OCI-LY3 (cell line): ENCODE measurements around the gene APLP1.
"Not testable (repeated sequence)": the region's sequence is repeated elsewhere in the genome, so short reads cannot be mapped to it uniquely, and the experiment has no call there.

ENCODE experiments used
- H2AFZ ChIP-seq: fragments of 200-600, 300-600 bp; shearing (Covaris generic); 2 replicates; pipeline ENCODE4 v1.6.0; 2014; ENCODE audit warnings: antibody characterized with exemption, low read depth, low read length
- H3K27ac ChIP-seq: fragments of 200-600, 300-600 bp; sonication (generic); 2 replicates; pipeline ENCODE4 v1.5.1; 2014; ENCODE audit warnings: mild to moderate bottlenecking, low read length, moderate library complexity, mixed read lengths
- H3K27me3 ChIP-seq: fragments of 200-600, 300-600 bp; sonication (generic); 2 replicates; pipeline ENCODE4 v1.6.1; 2014; ENCODE audit warnings: low read depth, low read length, mixed read lengths
- H3K36me3 ChIP-seq: fragments of 200-600, 300-600 bp; sonication (generic); replicated peaks from 2 replicates; pipeline ENCODE3; 2014; ENCODE audit warnings: low read depth, low read length, mixed read lengths
- H3K4me1 ChIP-seq: fragments of 300-600, 200-600 bp; sonication (generic); 2 replicates; pipeline ENCODE4 v1.6.1; 2014; ENCODE audit warnings: low read length, mixed read lengths
- H3K4me2 ChIP-seq: fragments of 200-600, 300-600 bp; sonication (generic); 2 replicates; pipeline ENCODE4 v1.6.1; 2014; ENCODE audit warnings: low read length, mixed read lengths
- H3K4me3 ChIP-seq: fragments of 300-600, 200-600 bp; sonication (generic); 2 replicates; pipeline ENCODE4 v1.5.1; 2014; ENCODE audit warnings: antibody characterized with exemption, mild to moderate bottlenecking, low read length, moderate library complexity
- H3K79me2 ChIP-seq: fragments of 300-600, 200-600 bp; shearing (Covaris generic); 2 replicates; pipeline ENCODE4 v1.6.1; 2014; ENCODE audit warnings: mild to moderate bottlenecking, low read length, mixed read lengths
- H3K9ac ChIP-seq: fragments of 300-600, 200-600 bp; shearing (Covaris generic); 2 replicates; pipeline ENCODE4 v1.6.0; 2014; ENCODE audit warnings: mild to moderate bottlenecking, low read length, moderate library complexity
- H3K9me3 ChIP-seq: fragments of 200-600, 300-600 bp; shearing (Covaris generic); 2 replicates; pipeline ENCODE4 v1.6.1; 2014; ENCODE audit warnings: low read length, mixed read lengths; ENCODE audit not compliant: insufficient read depth
- H4K20me1 ChIP-seq: fragments of 200-600, 300-600 bp; sonication (generic); 2 replicates; pipeline ENCODE4 v1.6.1; 2016; ENCODE audit warnings: low read length, mixed read lengths; ENCODE audit not compliant: insufficient read depth
- EZH2phosphoT487 ChIP-seq: fragments of 200-600 bp; shearing (Covaris generic); IDR thresholded peaks from 2 replicates; pipeline ENCODE4 v1.6.1; 2018; ENCODE audit warnings: antibody characterized with exemption, mixed run types, low read depth
- TF ChIP-seq, protein P1 (sequence below): fragments of 200-600, 300-600 bp; sonication (generic); IDR thresholded peaks from 2 replicates; pipeline ENCODE4 v1.5.1; 2014; ENCODE audit warnings: antibody characterized with exemption, low read length, low read depth

APLP1 gene

DNA sequence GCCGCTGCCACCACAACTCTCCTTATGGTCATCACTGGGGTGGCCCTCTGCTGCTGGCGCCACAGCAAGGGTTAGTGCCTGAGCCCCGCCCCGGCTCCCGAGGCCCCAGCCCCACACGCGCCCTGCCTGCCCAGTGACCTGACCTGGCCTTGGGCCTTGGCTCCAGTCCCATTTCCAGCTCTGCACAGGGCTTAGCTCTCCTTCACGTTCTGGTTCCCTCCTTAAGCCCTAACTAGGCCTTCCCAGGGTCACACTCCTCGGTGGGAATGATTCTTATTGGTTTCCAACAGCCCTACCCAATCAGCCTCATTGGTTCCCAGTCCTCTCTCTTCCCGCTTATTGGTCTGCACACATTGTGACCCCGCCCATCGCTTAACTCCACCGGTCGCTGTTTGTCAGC, 5.8 kb upstream of the APLP1 start:
- Histone ChIP-seq H3K9ac (no peak overlapping the region), H2AFZ (no peak overlapping the region), H3K9me3 (no peaks in the 10 kb centered on the region; the same call in 1 of the 2 replicates), H3K4me1 (peaks cover under 1% of the 10 kb centered on the region; the same call in 1 of the 2 replicates), H3K27ac (no peak overlapping the region), H3K79me2 (no peaks in the 10 kb centered on the region), H3K36me3 (peaks cover 3% of the 10 kb centered on the region), H4K20me1 (no peaks in the 10 kb centered on the region), H3K4me2 (no peak overlapping the region), H3K4me3 (no peak overlapping the region), H3K27me3 (no peaks in the 10 kb centered on the region)
- no peak for TF ChIP-seq EZH2phosphoT487
- TF ChIP-seq, protein P1, sequence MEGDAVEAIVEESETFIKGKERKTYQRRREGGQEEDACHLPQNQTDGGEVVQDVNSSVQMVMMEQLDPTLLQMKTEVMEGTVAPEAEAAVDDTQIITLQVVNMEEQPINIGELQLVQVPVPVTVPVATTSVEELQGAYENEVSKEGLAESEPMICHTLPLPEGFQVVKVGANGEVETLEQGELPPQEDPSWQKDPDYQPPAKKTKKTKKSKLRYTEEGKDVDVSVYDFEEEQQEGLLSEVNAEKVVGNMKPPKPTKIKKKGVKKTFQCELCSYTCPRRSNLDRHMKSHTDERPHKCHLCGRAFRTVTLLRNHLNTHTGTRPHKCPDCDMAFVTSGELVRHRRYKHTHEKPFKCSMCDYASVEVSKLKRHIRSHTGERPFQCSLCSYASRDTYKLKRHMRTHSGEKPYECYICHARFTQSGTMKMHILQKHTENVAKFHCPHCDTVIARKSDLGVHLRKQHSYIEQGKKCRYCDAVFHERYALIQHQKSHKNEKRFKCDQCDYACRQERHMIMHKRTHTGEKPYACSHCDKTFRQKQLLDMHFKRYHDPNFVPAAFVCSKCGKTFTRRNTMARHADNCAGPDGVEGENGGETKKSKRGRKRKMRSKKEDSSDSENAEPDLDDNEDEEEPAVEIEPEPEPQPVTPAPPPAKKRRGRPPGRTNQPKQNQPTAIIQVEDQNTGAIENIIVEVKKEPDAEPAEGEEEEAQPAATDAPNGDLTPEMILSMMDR, result no peak

DNA sequence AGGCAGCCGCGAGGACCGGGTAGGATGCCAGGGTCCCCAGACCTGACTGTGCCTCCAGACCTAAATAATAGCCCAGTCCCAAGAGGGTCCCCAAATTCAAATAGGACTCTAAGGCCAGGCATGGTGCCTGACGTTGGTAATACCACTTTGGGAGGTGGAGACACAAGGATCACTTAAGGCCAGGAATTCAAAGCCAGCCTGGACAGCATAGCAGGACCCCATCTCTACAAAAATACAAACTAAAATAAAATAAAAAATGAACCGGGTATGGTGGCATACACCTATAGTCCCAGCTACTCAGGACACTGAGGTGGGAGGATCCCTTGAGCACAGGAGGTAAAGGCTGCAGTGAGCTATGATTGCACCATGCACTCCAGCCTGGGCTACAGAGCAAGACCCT, 5.4 kb upstream of the APLP1 start:
- Histone ChIP-seq H3K4me2 (no peak overlapping the region), H3K36me3 (peaks cover 3% of the 10 kb centered on the region), H3K4me1 (no peaks in the 10 kb centered on the region), H3K4me3 (no peak overlapping the region), H3K27me3 (no peaks in the 10 kb centered on the region), H2AFZ (no peak overlapping the region), H3K27ac (no peak overlapping the region), H3K9ac (no peak overlapping the region), H3K79me2 (no peaks in the 10 kb centered on the region), H3K9me3 (no peaks in the 10 kb centered on the region; the same call in 1 of the 2 replicates), H4K20me1 (no peaks in the 10 kb centered on the region)
- TF ChIP-seq EZH2phosphoT487, result no peak
- TF ChIP-seq, protein P1, result no peak

DNA sequence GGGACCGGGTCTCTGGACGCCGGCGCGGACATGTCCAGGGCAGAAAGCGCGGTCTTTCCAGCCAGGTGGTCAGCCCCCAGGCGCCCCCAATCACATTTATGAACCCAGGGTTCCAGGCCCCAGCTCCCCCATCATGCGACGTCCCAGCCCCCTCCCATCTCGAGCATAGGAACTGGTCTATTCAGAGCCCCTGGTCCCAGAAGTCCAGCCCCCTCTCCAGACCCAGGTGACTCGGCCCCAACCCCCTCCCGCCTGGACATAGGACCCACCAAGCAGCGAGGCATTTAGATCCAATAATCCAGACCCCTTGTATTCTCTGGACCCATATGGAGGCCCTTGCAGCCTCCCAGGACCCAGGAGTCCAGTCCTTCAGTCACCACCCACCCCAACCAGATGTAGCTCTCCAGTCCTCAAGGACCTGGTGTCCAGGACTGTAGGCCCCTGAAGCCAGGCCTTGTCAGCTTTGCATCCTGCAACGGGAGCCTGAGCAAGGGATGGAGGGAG, 501 bp downstream of the APLP1 start:
- Histone ChIP-seq H3K9ac (peak overlapping the region; percentile 32; the same call in 1 of the 2 replicates), H3K4me2 (peak overlapping the region; percentile 83), H3K36me3 (no peaks in the 10 kb centered on the region), H4K20me1 (no peaks in the 10 kb centered on the region), H3K27ac (no peak overlapping the region), H3K9me3 (no peaks in the 10 kb centered on the region), H2AFZ (no peak overlapping the region), H3K79me2 (no peaks in the 10 kb centered on the region), H3K27me3 (no peaks in the 10 kb centered on the region), H3K4me1 (0 out of 2 replicates have a peak, but pooled peaks cover 2% of the 10 kb centered on the region), H3K4me3 (peak overlapping the region; percentile 79)
- TF ChIP-seq, protein P1, result no peak
- TF ChIP-seq EZH2phosphoT487, result no peak

DNA sequence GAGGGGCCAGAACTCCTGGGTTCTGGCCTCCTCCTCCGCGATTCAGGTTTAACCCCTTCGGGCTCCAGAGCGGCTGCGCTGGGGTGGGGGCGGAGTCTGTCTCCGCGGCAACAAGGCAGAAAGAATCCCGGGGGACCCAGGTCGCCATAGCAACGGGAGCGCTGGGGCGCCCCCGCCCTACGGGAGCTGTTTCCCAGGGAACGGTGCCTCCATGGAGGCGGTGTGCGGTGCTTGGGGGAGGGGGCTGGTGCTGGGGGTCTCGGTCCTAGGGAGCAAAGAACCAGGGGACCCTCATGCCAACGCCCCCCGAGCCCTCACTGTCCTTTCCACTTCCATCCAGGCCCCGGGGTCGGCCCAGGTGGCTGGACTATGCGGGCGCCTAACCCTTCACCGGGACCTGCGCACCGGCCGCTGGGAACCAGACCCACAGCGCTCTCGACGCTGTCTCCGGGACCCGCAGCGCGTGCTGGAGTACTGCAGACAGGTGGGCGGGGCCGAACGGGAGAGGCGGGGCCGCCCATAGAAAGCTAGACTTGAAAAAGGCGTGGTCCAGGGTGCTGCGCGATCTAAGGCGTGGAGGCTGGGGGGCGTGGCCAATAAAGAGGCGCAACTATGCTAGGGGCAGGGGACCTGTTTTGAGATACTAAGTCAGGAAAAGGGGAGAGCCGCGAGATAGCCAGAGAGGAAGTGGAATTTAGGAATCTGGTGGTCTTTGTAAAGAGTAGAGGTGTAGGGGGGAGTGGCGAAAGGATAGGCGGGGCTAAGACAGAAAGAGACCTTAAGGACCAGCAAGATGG, 1.2 kb downstream of the APLP1 start:
- Histone ChIP-seq H2AFZ (peak overlapping the region; percentile 89), H3K4me2 (peak overlapping the region; percentile 83)
- TF ChIP-seq EZH2phosphoT487, result no peak
- TF ChIP-seq, protein P1, result no peak

DNA sequence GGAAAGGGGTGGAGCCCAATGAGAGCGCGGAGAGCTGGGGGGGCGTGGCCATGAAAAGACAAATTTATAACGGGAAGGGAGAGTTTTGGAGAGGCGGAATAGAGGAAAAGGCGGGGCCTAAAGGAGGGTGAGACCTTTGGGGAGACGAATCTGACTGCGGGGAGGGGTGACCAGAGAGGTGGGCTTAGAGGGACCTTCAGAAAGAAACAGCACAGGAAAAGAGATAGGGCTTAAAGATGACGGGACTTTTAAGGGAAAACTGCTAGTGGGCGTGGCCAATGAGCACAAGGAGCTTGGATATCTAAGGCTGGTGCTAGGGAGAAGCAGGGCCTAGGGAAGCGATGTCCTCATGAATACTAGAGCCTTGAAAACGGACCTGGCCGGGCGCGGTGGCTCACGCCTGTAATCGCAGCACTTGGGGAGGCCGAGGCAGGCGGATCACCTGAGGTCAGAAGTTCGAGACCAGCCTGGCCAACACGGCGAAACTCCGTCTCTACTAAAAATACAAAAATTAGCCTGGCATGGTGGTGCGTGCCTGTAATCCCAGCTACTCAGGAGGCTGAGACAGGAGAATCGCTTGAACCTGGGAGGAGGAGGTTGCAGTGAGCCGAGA, 1.9 kb downstream of the APLP1 start:
- not testable (repeated sequence) for H3K27me3 ChIP-seq, H3K36me3 ChIP-seq, H3K4me1 ChIP-seq, H3K9me3 ChIP-seq, H4K20me1 ChIP-seq, H3K79me2 ChIP-seq
- H3K27ac ChIP-seq, result peak overlapping the region; percentile 42; the same call in 1 of the 2 replicates
- peak overlapping the region; percentile 79 for H3K4me3 ChIP-seq
- peak overlapping the region; percentile 56; the same call in 1 of the 2 replicates for H3K9ac ChIP-seq
- peak overlapping the region; percentile 83 for H3K4me2 ChIP-seq
- H2AFZ ChIP-seq, result peak overlapping the region; percentile 89

More for the DNA sequence above, 1.2 kb downstream of the APLP1 start:
- no peaks in the 10 kb centered on the region for H4K20me1 ChIP-seq
- peak overlapping the region; percentile 79 for H3K4me3 ChIP-seq
- H3K36me3 ChIP-seq, result no peaks in the 10 kb centered on the region
- no peaks in the 10 kb centered on the region for H3K9me3 ChIP-seq
- peak overlapping the region; percentile 42 for H3K27ac ChIP-seq
- H3K79me2 ChIP-seq, result no peaks in the 10 kb centered on the region
- peak overlapping the region; percentile 56 for H3K9ac ChIP-seq
- 0 out of 2 replicates have a peak, but pooled peaks cover 2% of the 10 kb centered on the region for H3K4me1 ChIP-seq
- H3K27me3 ChIP-seq, result no peaks in the 10 kb centered on the region
